Urinary bladder (tissue), 4 donors: ENCODE data around the gene KLRD1. TPM values are rescaled to one million over a fixed set of nuclear protein-coding genes. Genes with fewer than 3 reads are reported as not detected.

Experiments used
- DNase-seq: peaks from one replicate; pipeline ENCODE4 v3.0.0-alpha.2; 2015; ENCODE audit errors: extremely low spot score
- H3K27ac ChIP-seq: one replicate; pipeline ENCODE4 v1.5.1; 2013; ENCODE audit warnings: low read depth, mild to moderate bottlenecking, moderate library complexity
- H3K36me3 ChIP-seq: one replicate; pipeline ENCODE4 v1.6.1; 2013; ENCODE audit warnings: mild to moderate bottlenecking, moderate library complexity; ENCODE audit not compliant: insufficient read depth
- H3K4me1 ChIP-seq: one replicate; pipeline ENCODE4 v1.6.1; 2013; ENCODE audit warnings: mild to moderate bottlenecking, moderate library complexity; ENCODE audit not compliant: insufficient read depth
- H3K4me3 ChIP-seq: one replicate; pipeline ENCODE4 v1.5.1; 2013; ENCODE audit warnings: low read depth, low read length
- WGBS: extraction: QIAGEN DNeasy Blood & Tissue Kit; methylation state at CpG from one replicate; pipeline ENCODE4 v1.1.7; 2013; 5-methylcytosine and 5-hydroxymethylcytosine counted together
- polyA plus RNA-seq: library from polyadenylated mRNA; stranded (reverse); fragments of 200-250 nt; gene quantifications from one replicate; pipeline ENCODE4 v1.2.3, GENCODE V29; 2013
- total RNA-seq: library from RNA; depleted of rRNA; stranded (reverse); fragments of >200 nt; gene quantifications from one replicate; pipeline ENCODE4 v1.2.3, GENCODE V29; 2014
- donor health status: healthy with polysubstance abuse.
- donor health status: healthy.

Gene KLRD1
- total RNA-seq (1.0 TPM), polyA plus RNA-seq (1.2 TPM)

- 85% methylated on average over 1 of the region's 1 CpG for WGBS
- DNase-seq = no peak
- Histone ChIP-seq H3K27ac (no peak within 1 kb of the TSS), H3K4me3 (no peak within 1 kb of the TSS), H3K4me1 (no peaks in the 10 kb centered on the region), H3K36me3 (no peaks in the 10 kb centered on the region)
Measured at GRCh38 chr12:10307630-10308029, at the start of gene KLRD1. Gene KLRD1 (plus strand): TSS chr12:10307870. CDS start chr12:10308078, 208 bp downstream.

- no peaks in the 10 kb centered on the region for H3K4me1 ChIP-seq
- H3K27ac ChIP-seq = no peak overlapping the region
- no peak for DNase-seq
- 49% methylated on average over 1 of the region's 1 CpG for WGBS
- no peak overlapping the region for H3K4me3 ChIP-seq
- H3K36me3 ChIP-seq = no peaks in the 10 kb centered on the region
Measured at GRCh38 chr12:10260927-10261326, 46.7 kb upstream of the KLRD1 start.

GRCh38 chr12:10268037-10268436, 39.6 kb upstream of the KLRD1 start:
- H3K4me3 ChIP-seq = no peak overlapping the region
- DNase-seq = no peak
- H3K4me1 ChIP-seq = no peaks in the 10 kb centered on the region
- 31% methylated on average over 5 of the region's 5 CpGs for WGBS
- H3K27ac ChIP-seq = no peak overlapping the region
- no peaks in the 10 kb centered on the region for H3K36me3 ChIP-seq

- Histone ChIP-seq H3K27ac (no peak overlapping the region), H3K36me3 (no peaks in the 10 kb centered on the region), H3K4me3 (no peak overlapping the region), H3K4me1 (no peaks in the 10 kb centered on the region)
- no peak for DNase-seq
- WGBS = 89% methylated on average over 2 of the region's 2 CpGs
Measured at GRCh38 chr12:10272467-10272866, 35.2 kb upstream of the KLRD1 start.

GRCh38 chr12:10276774-10277173, 30.9 kb upstream of the KLRD1 start:
- no peaks in the 10 kb centered on the region for H3K36me3 ChIP-seq
- no peak for DNase-seq
- WGBS = 77% methylated on average over 1 of the region's 1 CpG
- H3K4me1 ChIP-seq = no peaks in the 10 kb centered on the region
- no peak overlapping the region for H3K4me3 ChIP-seq
- no peak overlapping the region for H3K27ac ChIP-seq

GRCh38 chr12:10278104-10278503, 29.6 kb upstream of the KLRD1 start:
- 79% methylated on average over 2 of the region's 2 CpGs for WGBS
- Histone ChIP-seq H3K4me1 (no peaks in the 10 kb centered on the region), H3K27ac (no peak overlapping the region), H3K4me3 (no peak overlapping the region), H3K36me3 (no peaks in the 10 kb centered on the region)
- no peak for DNase-seq

- Histone ChIP-seq H3K4me3 (no peak overlapping the region), H3K4me1 (no peaks in the 10 kb centered on the region), H3K27ac (no peak overlapping the region), H3K36me3 (no peaks in the 10 kb centered on the region)
- WGBS = 84% methylated on average over 3 of the region's 3 CpGs
- no peak for DNase-seq
Measured at GRCh38 chr12:10279937-10280336, 27.7 kb upstream of the KLRD1 start.

GRCh38 chr12:10283027-10283426, 24.6 kb upstream of the KLRD1 start:
- Histone ChIP-seq H3K36me3 (no peaks in the 10 kb centered on the region), H3K4me3 (no peak overlapping the region), H3K4me1 (no peaks in the 10 kb centered on the region), H3K27ac (no peak overlapping the region)
- no peak for DNase-seq
- WGBS = 59% methylated on average over 4 of the region's 4 CpGs

- Histone ChIP-seq H3K27ac (no peak overlapping the region), H3K4me3 (no peak overlapping the region), H3K36me3 (no peaks in the 10 kb centered on the region), H3K4me1 (no peaks in the 10 kb centered on the region)
- WGBS = 59% methylated on average over 6 of the region's 6 CpGs
- no peak for DNase-seq
Measured at GRCh38 chr12:10285919-10286318, 21.8 kb upstream of the KLRD1 start.

GRCh38 chr12:10289005-10289754, 18.5 kb upstream of the KLRD1 start:
- Histone ChIP-seq H3K4me1 (no peaks in the 10 kb centered on the region), H3K4me3 (no peak overlapping the region), H3K27ac (no peak overlapping the region), H3K36me3 (no peaks in the 10 kb centered on the region)
- no peak for DNase-seq
- WGBS = 83% methylated on average over 6 of the region's 6 CpGs

- Histone ChIP-seq H3K36me3 (no peaks in the 10 kb centered on the region), H3K27ac (no peak overlapping the region), H3K4me3 (no peak overlapping the region), H3K4me1 (no peaks in the 10 kb centered on the region)
- no peak for DNase-seq
Measured at GRCh38 chr12:10291030-10291429, 16.6 kb upstream of the KLRD1 start.

- H3K4me3 ChIP-seq = no peak overlapping the region
Measured at GRCh38 chr12:10293151-10293550, 14.5 kb upstream of the KLRD1 start.

GRCh38 chr12:10293570-10294227, 14.0 kb upstream of the KLRD1 start:
- Histone ChIP-seq H3K4me1 (no peaks in the 10 kb centered on the region), H3K4me3 (no peak overlapping the region), H3K36me3 (no peaks in the 10 kb centered on the region), H3K27ac (no peak overlapping the region)
- DNase-seq = no peak
- WGBS = 71% methylated on average over 3 of the region's 3 CpGs

More at GRCh38 chr12:10293151-10293550, 14.5 kb upstream of the KLRD1 start:
- Histone ChIP-seq H3K27ac (no peak overlapping the region), H3K36me3 (no peaks in the 10 kb centered on the region), H3K4me1 (no peaks in the 10 kb centered on the region)
- WGBS = 80% methylated on average over 4 of the region's 4 CpGs
- DNase-seq = no peak

- H3K4me1 ChIP-seq = no peaks in the 10 kb centered on the region
- no peak for DNase-seq
- 53% methylated on average over 1 of the region's 1 CpG for WGBS
Measured at GRCh38 chr12:10301103-10301502, 6.6 kb upstream of the KLRD1 start.

More at GRCh38 chr12:10301103-10301502, 6.6 kb upstream of the KLRD1 start:
- H3K36me3 ChIP-seq = no peaks in the 10 kb centered on the region
- no peak overlapping the region for H3K4me3 ChIP-seq
- H3K27ac ChIP-seq = no peak overlapping the region
